Measurements from ENCODE around the gene SUN1. TPM values are rescaled to one million over a fixed set of nuclear protein-coding genes. Genes with fewer than 3 reads are reported as not detected.

SUN1 gene
- total and polyA plus RNA-seq, 7 donors = 23.4 to 130 (median 108) TPM

- no peak overlapping the region for H3K4me3 ChIP-seq
- intact Hi-C loops (cut with DNase I) = no loop called here
- peaks cover 0 to 87% (median 80%) of the 10 kb centered on the region in 4 donors for H3K4me1 ChIP-seq
- H3K27me3 ChIP-seq = no peaks in the 10 kb centered on the region
- no peaks in the 10 kb centered on the region for H3K9me3 ChIP-seq
- 84 to 85% methylated on average over 29 of the region's 29 CpGs for WGBS, 2 donors
- no peaks in the 10 kb centered on the region for H3K36me3 ChIP-seq
- TF ChIP-seq POLR2A (IDR thresholded peaks at IDR 0.05) (no peak), POLR2AphosphoS5 (IDR thresholded peaks at IDR 0.05) (no peak)
- DNase-seq = peak; percentile 64
- H3K27ac ChIP-seq = peak overlapping the region; percentile 54 to 92 (median 76)
Measured at GRCh38 chr7:826230-826917, 5.9 kb upstream of the SUN1 start.

- no peaks in the 10 kb centered on the region for H3K9me3 ChIP-seq
- H3K4me3 ChIP-seq = no peak overlapping the region
- 91% methylated on average over 14 of the region's 14 CpGs for WGBS, 2 donors
- H3K4me1 ChIP-seq = peaks cover 0 to 87% (median 76%) of the 10 kb centered on the region in 4 donors
- intact Hi-C loops (cut with DNase I) = no loop called here
- H3K27me3 ChIP-seq = no peaks in the 10 kb centered on the region
- peak overlapping the region in 3 of 4 donors; percentile 79 to 92 (median 92) for H3K27ac ChIP-seq
- H3K36me3 ChIP-seq = no peaks in the 10 kb centered on the region
- DNase-seq = no peak
- TF ChIP-seq CTCF (IDR thresholded peaks at IDR 0.05) = no peak
- TF ChIP-seq EP300 (IDR thresholded peaks at IDR 0.05) = no peak
- no peak for TF ChIP-seq POLR2A (IDR thresholded peaks at IDR 0.05)
- TF ChIP-seq POLR2AphosphoS5 (IDR thresholded peaks at IDR 0.05) = no peak
Measured at GRCh38 chr7:828793-829561, 3.3 kb upstream of the SUN1 start.

GRCh38 chr7:830069-830468, 2.2 kb upstream of the SUN1 start:
- intact Hi-C loops (cut with DNase I) = no loop called here
- Histone ChIP-seq H3K4me1 (peaks cover 0 to 86% (median 78%) of the 10 kb centered on the region in 4 donors), H3K27ac (peak overlapping the region; percentile 84 to 92 (median 89)), H3K4me3 (no peak overlapping the region), H3K27me3 (no peaks in the 10 kb centered on the region), H3K36me3 (no peaks in the 10 kb centered on the region), H3K9me3 (no peaks in the 10 kb centered on the region)
- no peak for TF ChIP-seq EP300 (IDR thresholded peaks at IDR 0.05)
- no peak for TF ChIP-seq POLR2AphosphoS5 (IDR thresholded peaks at IDR 0.05)
- TF ChIP-seq POLR2A (IDR thresholded peaks at IDR 0.05) = no peak
- TF ChIP-seq CTCF (IDR thresholded peaks at IDR 0.05) = no peak
- no peak for DNase-seq
- WGBS, 2 donors = 61 to 89% methylated on average over 12 of the region's 12 CpGs

GRCh38 chr7:831596-832166, 595 bp upstream of the SUN1 start:
- peak overlapping the region; percentile 3 to 29 (median 10) for H3K4me3 ChIP-seq
- WGBS, 2 donors = 33 to 38% methylated on average over 7 of the region's 7 CpGs

More at GRCh38 chr7:831596-832166, 595 bp upstream of the SUN1 start:
- H3K36me3 ChIP-seq = no peaks in the 10 kb centered on the region
- intact Hi-C loops (cut with DNase I) = no loop called here
- no peaks in the 10 kb centered on the region for H3K9me3 ChIP-seq
- H3K27me3 ChIP-seq = no peaks in the 10 kb centered on the region
- H3K27ac ChIP-seq = peak overlapping the region; percentile 84 to 92 (median 89)
- peak in 3 of 4 donors; percentile 53 to 87 (median 83) for TF ChIP-seq EP300 (IDR thresholded peaks at IDR 0.05)
- no peak for TF ChIP-seq CTCF (IDR thresholded peaks at IDR 0.05)
- peak; percentile 87 to 93 (median 88) for TF ChIP-seq POLR2AphosphoS5 (IDR thresholded peaks at IDR 0.05)
- peak in 1 of 2 donors; percentile 16 for TF ChIP-seq POLR2A (IDR thresholded peaks at IDR 0.05)
- peaks cover 0 to 86% (median 80%) of the 10 kb centered on the region in 4 donors for H3K4me1 ChIP-seq
- DNase-seq = no peak
